HCT116 (cell line): ENCODE results near the gene ANKFN1. TPM values are rescaled to one million over a fixed set of nuclear protein-coding genes. Genes with fewer than 3 reads are reported as not detected.

Source experiments
- ATAC-seq: fragments of 200-7000 bp; cut with Tn5 transposase; 2 replicates; pipeline ENCODE4 v1.9.1; 2020; ENCODE audit warnings: mild to moderate bottlenecking, moderate library complexity
- BruUV-seq: library from RNA; stranded (reverse); fragments of 400-500 nt; replicated peaks from 2 replicates; lab custom pipeline; 2021; lab: Mats Ljungman, UMichigan
- CTCF ChIA-PET: fragments of 300-600 bp; sonication (Branson Sonifier 250); formaldehyde crosslinking; loops from one replicate; lab custom pipeline; 2021; ENCODE audit warnings: antibody characterized with exemption; lab: Charles Lee
- POLR2A ChIA-PET: fragments of 300-600, 350-600 bp; sonication (Branson Sonifier 250); formaldehyde crosslinking; loops from one replicate; lab custom pipeline; 2021; ENCODE audit warnings: antibody characterized with exemption; lab: Charles Lee
- RAD21 ChIA-PET, 2 experiments: fragments of 300-600 bp; sonication (Branson Sonifier 250); formaldehyde crosslinking; loops; one replicate each; lab custom pipeline; 2023; ENCODE audit warnings: low total read pairs in 2 of 2; ENCODE audit not compliant: uncharacterized antibody in 2 of 2, unreplicated experiment in 2 of 2, low non-redundant PET in 1 of 2; lab: Charles Lee
- DNase-seq: peaks from one replicate; pipeline ENCODE4 v3.0.0-alpha.2; 2010; ENCODE audit warnings: low read depth, low spot score
- H2AFZ ChIP-seq: fragments of 200-600 bp; shearing (Covaris generic), sonication (generic); 2 replicates; pipeline ENCODE4 v1.6.1; 2017; ENCODE audit warnings: low read depth, mixed run types, mixed read lengths, antibody characterized with exemption, low read length; ENCODE audit not compliant: poor library complexity, severe bottlenecking
- H3K27ac ChIP-seq: 2 replicates; pipeline ENCODE4 v1.5.1; 2012; ENCODE audit warnings: low read depth, low read length
- H3K27me3 ChIP-seq: fragments of 200-600 bp; sonication (generic); 2 replicates; pipeline ENCODE4 v1.6.1; 2016; ENCODE audit warnings: mixed run types, low read length, mixed read lengths; ENCODE audit not compliant: insufficient read depth
- H3K36me3 ChIP-seq, 2 experiments: fragments of 200-500 bp in 1 of 2; fragments of 200-600 bp in 1 of 2; sonication (Bioruptor generic) in 1 of 2; sonication (generic) in 1 of 2; 2 replicates each; pipeline versions ENCODE4 v1.5.1 to v1.6.1; 2014 to 2016; ENCODE audit warnings: low read length in 2 of 2, inconsistent platforms in 1 of 2, mixed read lengths in 1 of 2, mixed run types in 1 of 2; ENCODE audit not compliant: insufficient read depth in 2 of 2, control insufficient read depth in 1 of 2
- H3K4me1 ChIP-seq, 2 experiments: fragments of 200-600 bp in 1 of 2; sonication (generic) in 1 of 2; 2 replicates each; pipeline versions ENCODE4 v1.5.1 to v1.6.1; 2012 to 2017; ENCODE audit warnings: low read length in 2 of 2, inconsistent platforms in 1 of 2, mild to moderate bottlenecking in 1 of 2, mixed read lengths in 1 of 2, mixed run types in 1 of 2, moderate library complexity in 1 of 2; ENCODE audit not compliant: insufficient read depth in 2 of 2, control insufficient read depth in 1 of 2
- H3K4me2 ChIP-seq: fragments of 200-600 bp; sonication (generic); 2 replicates; pipeline ENCODE4 v1.6.1; 2017; ENCODE audit warnings: mixed run types, low read length, mixed read lengths
- H3K4me3 ChIP-seq, 2 experiments: fragments of 200-600 bp in 1 of 2; sonication (generic) in 1 of 2; replicated peaks in 1 of 2; 2 replicates each; pipeline ENCODE4 v1.5.1; 2011 to 2016; ENCODE audit warnings: low read length in 2 of 2, control low read depth in 1 of 2, low read depth in 1 of 2, mild to moderate bottlenecking in 1 of 2, mixed read lengths in 1 of 2, mixed run types in 1 of 2
- H3K79me2 ChIP-seq: fragments of 200-600 bp; sonication (generic); 2 replicates; pipeline ENCODE4 v1.6.1; 2017; ENCODE audit warnings: mild to moderate bottlenecking, mixed run types, low read length, moderate library complexity, mixed read lengths; ENCODE audit not compliant: insufficient read depth
- H3K9ac ChIP-seq: fragments of 200-600 bp; sonication (generic); 2 replicates; pipeline ENCODE4 v1.6.1; 2016; ENCODE audit warnings: low read length, mixed read lengths
- H3K9me2 ChIP-seq: fragments of 200-600 bp; sonication (generic), shearing (Covaris generic); 2 replicates; pipeline ENCODE4 v1.6.1; 2017; ENCODE audit warnings: mixed run types, mild to moderate bottlenecking, moderate library complexity; ENCODE audit not compliant: insufficient read depth
- H3K9me3 ChIP-seq, 2 experiments: fragments of 200-500 bp in 1 of 2; fragments of 200-600 bp in 1 of 2; sonication (Bioruptor generic) in 1 of 2; sonication (generic) in 1 of 2; 2 replicates each; pipeline ENCODE4 v1.6.1; 2014 to 2017; ENCODE audit warnings: low read length in 2 of 2, mixed read lengths in 2 of 2, inconsistent platforms in 1 of 2, low read depth in 1 of 2, mild to moderate bottlenecking in 1 of 2, mixed run types in 1 of 2, moderate library complexity in 1 of 2; ENCODE audit not compliant: control insufficient read depth in 1 of 2, insufficient read depth in 1 of 2
- H4K20me1 ChIP-seq: fragments of 200-600 bp; sonication (generic), shearing (Covaris generic); 2 replicates; pipeline ENCODE4 v1.6.1; 2017; ENCODE audit warnings: mixed run types, mild to moderate bottlenecking, moderate library complexity; ENCODE audit not compliant: insufficient read depth
- ELF1 ChIP-seq: IDR thresholded peaks from 2 replicates; pipeline ENCODE4 v1.6.1; 2012; ENCODE audit warnings: low read depth, borderline replicate concordance
- EZH2 ChIP-seq: fragments of 200-600 bp; sonication (generic); IDR thresholded peaks from 2 replicates; pipeline ENCODE4 v1.6.1; 2017; ENCODE audit warnings: antibody characterized with exemption, mixed run types
- EZH2phosphoT487 ChIP-seq: fragments of 200-600 bp; IDR thresholded peaks from 2 replicates; pipeline ENCODE4 v1.6.1; 2018; ENCODE audit warnings: antibody characterized with exemption, borderline replicate concordance
- JUND ChIP-seq: IDR thresholded peaks from 2 replicates; pipeline ENCODE4 v1.6.1; 2012
- RAD21 ChIP-seq: IDR thresholded peaks from 2 replicates; pipeline ENCODE4 v1.6.1; 2012; ENCODE audit warnings: low read depth, mild to moderate bottlenecking
- SRF ChIP-seq: IDR thresholded peaks from 2 replicates; pipeline ENCODE4 v1.6.1; 2012; ENCODE audit warnings: low read depth
- YY1 ChIP-seq: IDR thresholded peaks from 2 replicates; pipeline ENCODE4 v1.6.1; 2011; ENCODE audit warnings: low read length, low read depth, moderate library complexity, mild to moderate bottlenecking; ENCODE audit not compliant: insufficient replicate concordance; ENCODE audit errors: extremely low read depth
- intact Hi-C: fragments of 100-400 bp; cut with micrococcal nuclease; formaldehyde crosslinking; loops from 2 replicates; pipeline ENCODE4 v1.10.0; 2022
- total RNA-seq: library from RNA; stranded (reverse); gene quantifications from one replicate; pipeline ENCODE4 v1.2.1, GENCODE V29; 2021; ENCODE audit not compliant: unreplicated experiment
- TF ChIP-seq, protein P1 (sequence below), 3 experiments: fragments of 200-600 bp in 1 of 3; sonication (generic) in 1 of 3; IDR thresholded peaks in 2 of 3; conservative IDR thresholded peaks in 1 of 3; 2 replicates each; pipeline ENCODE4 v1.5.1; 2012 to 2017; ENCODE audit warnings: low read depth in 2 of 3, low read length in 2 of 3, antibody characterized with exemption in 1 of 3, borderline replicate concordance in 1 of 3, control low read depth in 1 of 3, mild to moderate bottlenecking in 1 of 3, mixed read lengths in 1 of 3, mixed run types in 1 of 3, moderate library complexity in 1 of 3; ENCODE audit not compliant: insufficient read depth in 1 of 3
- TF ChIP-seq, protein P2 (sequence below): IDR thresholded peaks from 2 replicates; pipeline ENCODE4 v1.6.1; 2011; ENCODE audit warnings: mild to moderate bottlenecking, low read length, moderate library complexity; ENCODE audit not compliant: insufficient replicate concordance; ENCODE audit errors: extremely low read depth

The ANKFN1 gene
- total RNA-seq, 1 experiment from 2014 or later = 1.1 TPM

DNA sequence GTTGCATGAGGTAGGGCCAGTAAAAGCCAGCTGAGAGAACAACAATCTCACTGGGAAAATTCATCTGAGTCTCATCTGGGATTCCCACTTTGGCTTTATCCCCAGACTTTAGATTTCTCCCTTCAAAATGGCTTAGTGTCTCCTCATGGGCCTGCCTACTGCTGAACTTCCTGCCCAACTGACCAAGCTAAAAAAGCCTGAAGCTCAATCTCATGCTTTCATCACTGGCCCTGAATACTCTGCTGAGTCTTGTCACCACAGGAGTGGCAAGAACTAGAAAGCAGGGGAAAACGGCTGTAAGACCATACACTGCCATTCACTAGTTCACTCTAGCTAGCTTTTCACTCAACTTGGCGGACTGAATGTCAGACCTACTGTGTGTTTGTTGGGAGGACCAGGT, 343.9 kb downstream of the ANKFN1 start:
- no TSS peak for BruUV-seq

DNA sequence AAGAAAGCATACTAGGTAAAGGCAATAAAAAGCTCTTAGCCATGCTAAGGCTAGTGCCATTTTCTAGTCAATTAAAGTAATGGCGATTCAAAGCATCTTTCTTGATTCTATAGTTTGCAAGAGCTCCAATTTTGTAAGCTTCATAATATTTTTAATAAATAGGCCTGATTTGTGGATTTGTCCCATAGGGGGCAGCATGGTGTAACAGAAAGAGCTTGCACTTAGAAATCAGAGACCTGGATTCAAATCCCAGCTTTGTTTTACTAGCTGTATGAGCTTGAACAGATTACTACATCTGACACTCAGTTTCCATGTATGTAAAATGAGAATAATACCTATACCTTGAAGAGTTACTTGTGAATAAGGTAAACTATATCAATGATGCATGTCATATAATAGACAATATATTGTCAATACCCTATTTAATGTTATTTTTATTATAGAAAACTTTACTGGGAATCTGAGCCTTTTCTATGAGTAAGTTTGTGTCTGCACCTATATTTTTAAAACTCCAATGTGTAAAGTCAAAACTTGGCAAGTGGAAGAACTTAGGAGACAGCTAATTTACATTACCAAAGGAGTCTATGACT, 346.6 kb downstream of the ANKFN1 start:
- Histone ChIP-seq H3K9ac (no peak overlapping the region), H4K20me1 (no peaks in the 10 kb centered on the region), H3K4me1 (no peaks in the 10 kb centered on the region), H3K9me2 (no peaks in the 10 kb centered on the region), H3K36me3 (no peaks in the 10 kb centered on the region), H3K4me2 (no peak overlapping the region), H3K79me2 (no peaks in the 10 kb centered on the region), H3K27me3 (peaks cover 35% of the 10 kb centered on the region), H3K27ac (no peak overlapping the region), H2AFZ (no peak overlapping the region), H3K9me3 (no peaks in the 10 kb centered on the region), H3K4me3 (no peak overlapping the region)
- POLR2A ChIA-PET = interaction anchor here (1.0 to 1.6 kb wide), 2 partner anchors 216 to 286 kb away, joined by 4 to 7 read pairs; no protein-coding TSS in a partner anchor
- BruUV-seq = no TSS peak
- DNase-seq = peak; percentile 57
- intact Hi-C loops = loop anchor here (1.0 to 5.0 kb wide), 3 partner anchors 216 to 442 kb away; no protein-coding TSS in a partner anchor
- ATAC-seq = peak; percentile 54
- RAD21 ChIA-PET = interaction anchor here (0.6 to 2.4 kb wide), 9 partner anchors 19 to 439 kb away, joined by 3 to 33 read pairs (median 4); partner anchors contain the start of gene NOG (in 1 of the 2)
- CTCF ChIA-PET = interaction anchor here (0.6 to 9.2 kb wide), 59 partner anchors 9 to 626 kb away, joined by 3 to 221 read pairs (median 4); partner anchors contain the start of genes COIL and NOG
- TF ChIP-seq JUND (no peak), SRF (no peak), EZH2phosphoT487 (no peak), ELF1 (no peak), EZH2 (no peak), RAD21 (peak; percentile 79), YY1 (no peak)
- TF ChIP-seq, protein P1, sequence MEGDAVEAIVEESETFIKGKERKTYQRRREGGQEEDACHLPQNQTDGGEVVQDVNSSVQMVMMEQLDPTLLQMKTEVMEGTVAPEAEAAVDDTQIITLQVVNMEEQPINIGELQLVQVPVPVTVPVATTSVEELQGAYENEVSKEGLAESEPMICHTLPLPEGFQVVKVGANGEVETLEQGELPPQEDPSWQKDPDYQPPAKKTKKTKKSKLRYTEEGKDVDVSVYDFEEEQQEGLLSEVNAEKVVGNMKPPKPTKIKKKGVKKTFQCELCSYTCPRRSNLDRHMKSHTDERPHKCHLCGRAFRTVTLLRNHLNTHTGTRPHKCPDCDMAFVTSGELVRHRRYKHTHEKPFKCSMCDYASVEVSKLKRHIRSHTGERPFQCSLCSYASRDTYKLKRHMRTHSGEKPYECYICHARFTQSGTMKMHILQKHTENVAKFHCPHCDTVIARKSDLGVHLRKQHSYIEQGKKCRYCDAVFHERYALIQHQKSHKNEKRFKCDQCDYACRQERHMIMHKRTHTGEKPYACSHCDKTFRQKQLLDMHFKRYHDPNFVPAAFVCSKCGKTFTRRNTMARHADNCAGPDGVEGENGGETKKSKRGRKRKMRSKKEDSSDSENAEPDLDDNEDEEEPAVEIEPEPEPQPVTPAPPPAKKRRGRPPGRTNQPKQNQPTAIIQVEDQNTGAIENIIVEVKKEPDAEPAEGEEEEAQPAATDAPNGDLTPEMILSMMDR (IDR thresholded peaks at IDR 0.05 in 2 of 3, conservative IDR thresholded peaks at IDR 0.05 in 1 of 3; ENCODE audit: borderline replicate concordance in 1 of 3, insufficient read depth in 1 of 3, low read depth in 2 of 3, low read length in 2 of 3) = peak; percentile 72 to 80 (median 78)
- TF ChIP-seq, protein P2, sequence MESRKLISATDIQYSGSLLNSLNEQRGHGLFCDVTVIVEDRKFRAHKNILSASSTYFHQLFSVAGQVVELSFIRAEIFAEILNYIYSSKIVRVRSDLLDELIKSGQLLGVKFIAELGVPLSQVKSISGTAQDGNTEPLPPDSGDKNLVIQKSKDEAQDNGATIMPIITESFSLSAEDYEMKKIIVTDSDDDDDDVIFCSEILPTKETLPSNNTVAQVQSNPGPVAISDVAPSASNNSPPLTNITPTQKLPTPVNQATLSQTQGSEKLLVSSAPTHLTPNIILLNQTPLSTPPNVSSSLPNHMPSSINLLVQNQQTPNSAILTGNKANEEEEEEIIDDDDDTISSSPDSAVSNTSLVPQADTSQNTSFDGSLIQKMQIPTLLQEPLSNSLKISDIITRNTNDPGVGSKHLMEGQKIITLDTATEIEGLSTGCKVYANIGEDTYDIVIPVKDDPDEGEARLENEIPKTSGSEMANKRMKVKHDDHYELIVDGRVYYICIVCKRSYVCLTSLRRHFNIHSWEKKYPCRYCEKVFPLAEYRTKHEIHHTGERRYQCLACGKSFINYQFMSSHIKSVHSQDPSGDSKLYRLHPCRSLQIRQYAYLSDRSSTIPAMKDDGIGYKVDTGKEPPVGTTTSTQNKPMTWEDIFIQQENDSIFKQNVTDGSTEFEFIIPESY = no peak

More for the DNA sequence above, 343.9 kb downstream of the ANKFN1 start:
- Histone ChIP-seq H3K79me2 (no peaks in the 10 kb centered on the region), H3K36me3 (no peaks in the 10 kb centered on the region), H3K4me3 (no peak overlapping the region), H3K9me3 (no peaks in the 10 kb centered on the region), H3K27ac (no peak overlapping the region), H3K9me2 (no peaks in the 10 kb centered on the region), H3K9ac (no peak overlapping the region), H2AFZ (no peak overlapping the region), H3K4me1 (no peaks in the 10 kb centered on the region)
- ChIA-PET POLR2A (no interaction called here), CTCF (interaction anchor here (9.2 kb wide), 1 partner anchor 220 kb away, joined by 221 read pairs; no protein-coding TSS in a partner anchor)
- intact Hi-C loops = no loop called here
- DNase-seq (no peak), ATAC-seq (no peak)
- TF ChIP-seq, protein P2 = no peak
- TF ChIP-seq, all 23 proteins: peak for 0
- no peak overlapping the region for H3K4me2 ChIP-seq
- H3K27me3 ChIP-seq = peaks cover 46% of the 10 kb centered on the region
- RAD21 ChIA-PET = no interaction called here
- H4K20me1 ChIP-seq = no peaks in the 10 kb centered on the region
